ENCODE data around the gene MYZAP. TPM values are rescaled to one million over a fixed set of nuclear protein-coding genes. Genes with fewer than 3 reads are reported as not detected.

The MYZAP gene
- total and polyA plus RNA-seq, 9 of the 15 experiments (the other 6 are each of a cell fraction or from before 2014, with no cell fraction given): 0.03 TPM; not detected in 8

DNA sequence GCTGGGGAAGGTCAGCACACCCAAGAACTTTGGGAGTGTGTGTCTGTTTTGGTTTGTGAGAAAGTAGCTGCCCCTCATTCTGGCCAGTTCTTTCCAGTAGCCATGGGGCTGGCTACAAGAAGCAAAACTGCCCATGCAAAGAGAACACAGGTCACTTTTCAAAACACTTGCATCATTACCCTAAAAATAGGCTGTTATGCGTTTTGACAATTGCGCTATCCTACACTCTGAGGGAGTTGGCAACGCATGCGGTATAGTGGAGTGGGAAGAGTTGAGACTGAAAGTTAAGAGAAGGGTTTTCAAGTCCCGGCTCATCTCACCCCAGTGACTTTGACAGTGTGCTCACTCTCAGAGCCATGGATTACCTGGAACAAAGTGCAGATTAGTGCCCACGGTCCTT lies 41.8 kb upstream of the MYZAP start:
- H3K9ac ChIP-seq (ENCODE audit: insufficient read depth in 1 of 2, low read depth in 2 of 2, low read length in 2 of 2): no peak overlapping the region
- CTCF ChIA-PET (ENCODE audit: low intra/inter-chr PET ratio): no interaction called here
- H3K79me2 ChIP-seq (ENCODE audit: control insufficient read depth, insufficient read depth, low read length): no peaks in the 10 kb centered on the region
- no peaks in the 10 kb centered on the region for H3K9me3 ChIP-seq (replicated peaks; ENCODE audit: control insufficient read depth, insufficient read depth, low read depth, low read length)
- no peak overlapping the region for H3K27ac ChIP-seq (ENCODE audit: extremely low read depth, low read depth, low read length)
- no TSS peak for BruUV-seq (replicated peaks)
- POLR2A ChIA-PET: interaction anchor here (0.6 kb wide), 1 partner anchor 123 kb away, joined by 3 read pairs; no protein-coding TSS in a partner anchor
- H3K9me1 ChIP-seq (ENCODE audit: control insufficient read depth, insufficient read depth, low read length): no peaks in the 10 kb centered on the region
- no peak for ATAC-seq
- no peaks in the 10 kb centered on the region for H3K4me1 ChIP-seq (replicated peaks in 1 of 2; ENCODE audit: control insufficient read depth in 2 of 2, insufficient read depth in 2 of 2, low read length in 2 of 2)
- no peaks in the 10 kb centered on the region for H3K36me3 ChIP-seq (ENCODE audit: control insufficient read depth, insufficient read depth, low read length)
- WGBS (ENCODE audit: insufficient coverage, low coverage, missing lambda C conversion rate): 1% methylated on average over 6 of the region's 6 CpGs
- no peak overlapping the region for H3K4me2 ChIP-seq (ENCODE audit: insufficient read depth, low read length)
- H3K27me3 ChIP-seq (ENCODE audit: control insufficient read depth in 2 of 2, insufficient read depth in 2 of 2, low read length in 2 of 2): peaks cover 31 to 84% of the 10 kb centered on the region in 2 experiments; a peak in 4 of 5 replicates
- intact Hi-C loops (cut with micrococcal nuclease): no loop called here
- in situ Hi-C loops (cut with MboI): loop anchor here (25.0 kb wide), 1 partner anchor 512 kb away; the partner anchor contains the start of gene ALDH1A2
- FAIRE-seq: no peak
- no peak overlapping the region for H3K4me3 ChIP-seq
- peaks cover 3% of the 10 kb centered on the region; the same call in 1 of the 2 replicates for H4K20me1 ChIP-seq (replicated peaks; ENCODE audit: control insufficient read depth, insufficient read depth, low read length)
- TF ChIP-seq ZFPM2 (CRISPR knock-in tag; IDR thresholded peaks at IDR 0.05) (no peak), TCF7L2 (IDR thresholded peaks at IDR 0.05; ENCODE audit: low read depth, low read length) (no peak), FIP1L1 (IDR thresholded peaks at IDR 0.05; ENCODE audit: low read depth, low read length, poor library complexity, severe bottlenecking) (no peak), NFIX (CRISPR knock-in tag; IDR thresholded peaks at IDR 0.05; ENCODE audit: low read depth) (no peak), BHLHE40 (IDR thresholded peaks at IDR 0.05; ENCODE audit: low read length) (no peak), MCM5 (IDR thresholded peaks at IDR 0.05; ENCODE audit: low read depth) (no peak), SMAD1 (IDR thresholded peaks at IDR 0.05; ENCODE audit: low read depth, low read length, partially characterized antibody) (no peak), KAT2B (IDR thresholded peaks at IDR 0.05; ENCODE audit: low read depth, low read length) (no peak), ZBTB2 (IDR thresholded peaks at IDR 0.05) (no peak), CREM (IDR thresholded peaks at IDR 0.05; ENCODE audit: low read depth) (no peak), PRMT5 (CRISPR knock-in tag; IDR thresholded peaks at IDR 0.05) (no peak), PHTF2 (CRISPR knock-in tag; IDR thresholded peaks at IDR 0.05) (no peak), HNRNPL (IDR thresholded peaks at IDR 0.05; ENCODE audit: low read depth, low read length) (no peak), CHCHD3 (CRISPR knock-in tag; IDR thresholded peaks at IDR 0.05) (no peak), ZNF384 (IDR thresholded peaks at IDR 0.05; ENCODE audit: low read depth, low read length) (no peak), MAZ (CRISPR knock-in tag; conservative IDR thresholded peaks at IDR 0.05 in 1 of 2, IDR thresholded peaks at IDR 0.05 in 1 of 2) (no peak), HIVEP1 (CRISPR knock-in tag; IDR thresholded peaks at IDR 0.05) (no peak), BDP1 (IDR thresholded peaks at IDR 0.05; ENCODE audit: insufficient read depth, insufficient read length) (no peak)
- TF ChIP-seq, protein P1, sequence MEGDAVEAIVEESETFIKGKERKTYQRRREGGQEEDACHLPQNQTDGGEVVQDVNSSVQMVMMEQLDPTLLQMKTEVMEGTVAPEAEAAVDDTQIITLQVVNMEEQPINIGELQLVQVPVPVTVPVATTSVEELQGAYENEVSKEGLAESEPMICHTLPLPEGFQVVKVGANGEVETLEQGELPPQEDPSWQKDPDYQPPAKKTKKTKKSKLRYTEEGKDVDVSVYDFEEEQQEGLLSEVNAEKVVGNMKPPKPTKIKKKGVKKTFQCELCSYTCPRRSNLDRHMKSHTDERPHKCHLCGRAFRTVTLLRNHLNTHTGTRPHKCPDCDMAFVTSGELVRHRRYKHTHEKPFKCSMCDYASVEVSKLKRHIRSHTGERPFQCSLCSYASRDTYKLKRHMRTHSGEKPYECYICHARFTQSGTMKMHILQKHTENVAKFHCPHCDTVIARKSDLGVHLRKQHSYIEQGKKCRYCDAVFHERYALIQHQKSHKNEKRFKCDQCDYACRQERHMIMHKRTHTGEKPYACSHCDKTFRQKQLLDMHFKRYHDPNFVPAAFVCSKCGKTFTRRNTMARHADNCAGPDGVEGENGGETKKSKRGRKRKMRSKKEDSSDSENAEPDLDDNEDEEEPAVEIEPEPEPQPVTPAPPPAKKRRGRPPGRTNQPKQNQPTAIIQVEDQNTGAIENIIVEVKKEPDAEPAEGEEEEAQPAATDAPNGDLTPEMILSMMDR (IDR thresholded peaks at IDR 0.05 in 2 of 3, conservative IDR thresholded peaks at IDR 0.05 in 1 of 3; ENCODE audit: insufficient read depth in 2 of 3, low read depth in 1 of 3, low read length in 3 of 3): no peak
- TF ChIP-seq, protein P2, sequence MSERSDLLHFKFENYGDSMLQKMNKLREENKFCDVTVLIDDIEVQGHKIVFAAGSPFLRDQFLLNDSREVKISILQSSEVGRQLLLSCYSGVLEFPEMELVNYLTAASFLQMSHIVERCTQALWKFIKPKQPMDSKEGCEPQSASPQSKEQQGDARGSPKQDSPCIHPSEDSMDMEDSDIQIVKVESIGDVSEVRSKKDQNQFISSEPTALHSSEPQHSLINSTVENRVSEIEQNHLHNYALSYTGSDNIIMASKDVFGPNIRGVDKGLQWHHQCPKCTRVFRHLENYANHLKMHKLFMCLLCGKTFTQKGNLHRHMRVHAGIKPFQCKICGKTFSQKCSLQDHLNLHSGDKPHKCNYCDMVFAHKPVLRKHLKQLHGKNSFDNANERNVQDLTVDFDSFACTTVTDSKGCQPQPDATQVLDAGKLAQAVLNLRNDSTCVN (CRISPR knock-in tag; IDR thresholded peaks at IDR 0.05): no peak
- no peak overlapping the region for H2AFZ ChIP-seq (ENCODE audit: low read depth, low read length)
- no peak for DNase-seq (ENCODE audit: extremely low read depth in 1 of 4, low spot score in 3 of 4)
